ENCODE data around the gene A1CF.

The A1CF gene

DNA sequence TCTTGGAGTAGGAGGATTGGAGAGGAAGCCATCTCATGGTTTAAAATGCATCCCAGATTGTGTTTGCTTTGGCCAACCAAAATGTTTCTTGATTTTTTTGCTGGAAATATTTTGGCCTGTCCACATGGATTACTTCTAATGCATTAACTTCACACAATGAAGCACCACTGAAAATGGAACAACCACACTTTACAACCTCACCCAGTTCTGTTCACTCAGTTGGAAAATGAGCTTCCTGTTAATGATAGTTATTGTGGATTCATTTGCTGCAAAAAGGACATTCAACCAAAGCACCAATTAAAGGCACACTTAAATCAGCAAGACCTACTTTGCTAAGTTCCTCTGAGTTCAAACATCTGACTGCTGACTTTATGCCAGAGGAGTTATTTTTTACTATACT lies 11.3 kb upstream of the A1CF start:
- no peaks in the 10 kb centered on the region for H3K79me2 ChIP-seq (ENCODE audit: low read length)
- no peaks in the 10 kb centered on the region for H3K9me3 ChIP-seq (ENCODE audit: insufficient read depth, low read length)
- H3K36me3 ChIP-seq (replicated peaks; ENCODE audit: low read depth, low read length): no peaks in the 10 kb centered on the region
- H3K4me2 ChIP-seq (ENCODE audit: low read length): no peak overlapping the region
- H3K4me1 ChIP-seq (ENCODE audit: low read length): no peaks in the 10 kb centered on the region
- no peaks in the 10 kb centered on the region for H3K27me3 ChIP-seq (ENCODE audit: low read depth, low read length)
- H3K9ac ChIP-seq (ENCODE audit: low read length): no peak overlapping the region
- H3K4me3 ChIP-seq (ENCODE audit: low read length): no peak overlapping the region
- H2AFZ ChIP-seq (ENCODE audit: low read depth, low read length): no peak overlapping the region
- TF ChIP-seq EZH2phosphoT487 (IDR thresholded peaks at IDR 0.05; ENCODE audit: low read depth): no peak
- TF ChIP-seq, protein P1, sequence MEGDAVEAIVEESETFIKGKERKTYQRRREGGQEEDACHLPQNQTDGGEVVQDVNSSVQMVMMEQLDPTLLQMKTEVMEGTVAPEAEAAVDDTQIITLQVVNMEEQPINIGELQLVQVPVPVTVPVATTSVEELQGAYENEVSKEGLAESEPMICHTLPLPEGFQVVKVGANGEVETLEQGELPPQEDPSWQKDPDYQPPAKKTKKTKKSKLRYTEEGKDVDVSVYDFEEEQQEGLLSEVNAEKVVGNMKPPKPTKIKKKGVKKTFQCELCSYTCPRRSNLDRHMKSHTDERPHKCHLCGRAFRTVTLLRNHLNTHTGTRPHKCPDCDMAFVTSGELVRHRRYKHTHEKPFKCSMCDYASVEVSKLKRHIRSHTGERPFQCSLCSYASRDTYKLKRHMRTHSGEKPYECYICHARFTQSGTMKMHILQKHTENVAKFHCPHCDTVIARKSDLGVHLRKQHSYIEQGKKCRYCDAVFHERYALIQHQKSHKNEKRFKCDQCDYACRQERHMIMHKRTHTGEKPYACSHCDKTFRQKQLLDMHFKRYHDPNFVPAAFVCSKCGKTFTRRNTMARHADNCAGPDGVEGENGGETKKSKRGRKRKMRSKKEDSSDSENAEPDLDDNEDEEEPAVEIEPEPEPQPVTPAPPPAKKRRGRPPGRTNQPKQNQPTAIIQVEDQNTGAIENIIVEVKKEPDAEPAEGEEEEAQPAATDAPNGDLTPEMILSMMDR (IDR thresholded peaks at IDR 0.05; ENCODE audit: low read depth, low read length): no peak
- H4K20me1 ChIP-seq (ENCODE audit: insufficient read depth, low read length): no peaks in the 10 kb centered on the region
- no peak overlapping the region for H3K27ac ChIP-seq (ENCODE audit: low read length)

DNA sequence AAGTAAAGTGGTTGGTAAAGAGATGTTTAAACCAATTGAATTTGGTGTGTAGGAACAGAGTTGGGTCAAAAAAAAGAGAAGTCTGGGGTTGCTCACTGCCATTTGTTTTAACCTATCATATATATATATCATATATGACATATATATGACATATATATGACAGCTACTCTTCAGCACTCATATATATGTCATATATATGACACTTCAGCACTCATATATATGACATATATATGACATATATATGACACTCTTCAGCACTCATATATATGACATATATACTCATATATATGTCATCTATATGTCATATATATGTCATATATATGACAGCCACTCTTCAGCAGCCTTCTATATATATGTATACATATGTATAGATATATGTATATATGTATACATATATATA lies 8.9 kb upstream of the A1CF start:
- Histone ChIP-seq H3K27ac (ENCODE audit: low read length) (no peak overlapping the region), H3K4me3 (ENCODE audit: low read length) (no peak overlapping the region), H2AFZ (ENCODE audit: low read depth, low read length) (no peak overlapping the region), H4K20me1 (ENCODE audit: insufficient read depth, low read length) (no peaks in the 10 kb centered on the region), H3K9ac (ENCODE audit: low read length) (no peak overlapping the region), H3K36me3 (replicated peaks; ENCODE audit: low read depth, low read length) (no peaks in the 10 kb centered on the region), H3K79me2 (ENCODE audit: low read length) (no peaks in the 10 kb centered on the region), H3K4me1 (ENCODE audit: low read length) (no peaks in the 10 kb centered on the region), H3K27me3 (ENCODE audit: low read depth, low read length) (no peaks in the 10 kb centered on the region), H3K4me2 (ENCODE audit: low read length) (no peak overlapping the region), H3K9me3 (ENCODE audit: insufficient read depth, low read length) (no peaks in the 10 kb centered on the region)
- no peak for TF ChIP-seq EZH2phosphoT487 (IDR thresholded peaks at IDR 0.05; ENCODE audit: low read depth)
- TF ChIP-seq, protein P1 (IDR thresholded peaks at IDR 0.05; ENCODE audit: low read depth, low read length): no peak

DNA sequence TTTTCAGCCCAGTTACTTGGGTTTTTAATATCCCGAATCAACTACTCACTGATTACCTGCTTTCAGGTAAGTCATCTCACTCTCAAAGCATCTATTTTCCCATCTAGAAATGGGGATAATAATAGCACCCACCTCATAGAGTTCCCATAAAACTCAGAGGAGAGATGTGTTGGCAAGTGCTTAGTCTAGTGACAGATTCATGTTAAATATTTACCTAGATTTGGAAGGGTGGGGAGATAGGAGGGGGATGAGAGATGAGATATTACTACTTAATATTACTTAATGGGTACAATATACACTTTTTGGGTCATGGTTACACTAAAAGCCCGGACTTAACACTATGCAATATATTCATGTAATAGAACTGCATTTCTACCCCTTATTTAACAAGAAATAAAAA lies 7.0 kb upstream of the A1CF start:
- Histone ChIP-seq H3K27ac (ENCODE audit: low read length) (no peak overlapping the region), H2AFZ (ENCODE audit: low read depth, low read length) (no peak overlapping the region), H3K27me3 (ENCODE audit: low read depth, low read length) (no peaks in the 10 kb centered on the region), H3K4me2 (ENCODE audit: low read length) (no peak overlapping the region), H3K4me1 (ENCODE audit: low read length) (no peaks in the 10 kb centered on the region), H3K79me2 (ENCODE audit: low read length) (no peaks in the 10 kb centered on the region), H3K36me3 (replicated peaks; ENCODE audit: low read depth, low read length) (no peaks in the 10 kb centered on the region), H3K9me3 (ENCODE audit: insufficient read depth, low read length) (no peaks in the 10 kb centered on the region), H3K4me3 (ENCODE audit: low read length) (no peak overlapping the region), H3K9ac (ENCODE audit: low read length) (no peak overlapping the region), H4K20me1 (ENCODE audit: insufficient read depth, low read length) (no peaks in the 10 kb centered on the region)
- no peak for TF ChIP-seq EZH2phosphoT487 (IDR thresholded peaks at IDR 0.05; ENCODE audit: low read depth)
- TF ChIP-seq, protein P1 (IDR thresholded peaks at IDR 0.05; ENCODE audit: low read depth, low read length): no peak

DNA sequence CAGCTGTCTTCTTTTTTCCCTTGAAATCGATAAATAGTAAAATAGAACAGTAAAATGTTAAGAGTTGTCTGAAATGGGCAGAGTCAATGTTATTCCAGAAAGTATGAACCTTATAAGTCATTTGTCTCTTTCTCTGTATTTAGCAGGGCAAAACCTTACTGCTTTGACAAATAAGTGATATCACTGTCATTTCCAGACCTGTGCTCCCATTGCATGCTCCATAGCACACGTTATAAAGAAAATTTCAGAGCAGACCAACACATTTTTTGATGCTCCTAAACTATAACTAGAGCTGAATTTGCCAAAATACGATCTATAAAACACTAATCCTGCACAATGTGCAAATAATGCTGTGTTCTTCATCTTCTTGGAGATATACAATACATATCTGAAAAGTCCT lies 1.1 kb downstream of the A1CF start:
- H2AFZ ChIP-seq (ENCODE audit: low read depth, low read length): no peak overlapping the region
- no peaks in the 10 kb centered on the region for H3K9me3 ChIP-seq (ENCODE audit: insufficient read depth, low read length)
- H3K4me3 ChIP-seq (ENCODE audit: low read length): no peak overlapping the region
- no peaks in the 10 kb centered on the region for H3K79me2 ChIP-seq (ENCODE audit: low read length)
- H4K20me1 ChIP-seq (ENCODE audit: insufficient read depth, low read length): no peaks in the 10 kb centered on the region
- no peaks in the 10 kb centered on the region for H3K36me3 ChIP-seq (replicated peaks; ENCODE audit: low read depth, low read length)
- H3K4me1 ChIP-seq (ENCODE audit: low read length): no peaks in the 10 kb centered on the region
- TF ChIP-seq, protein P1 (IDR thresholded peaks at IDR 0.05; ENCODE audit: low read depth, low read length): no peak
- no peak for TF ChIP-seq EZH2phosphoT487 (IDR thresholded peaks at IDR 0.05; ENCODE audit: low read depth)
- H3K4me2 ChIP-seq (ENCODE audit: low read length): no peak overlapping the region
- no peak overlapping the region for H3K9ac ChIP-seq (ENCODE audit: low read length)
- H3K27me3 ChIP-seq (ENCODE audit: low read depth, low read length): peaks cover 5% of the 10 kb centered on the region; the same call in 1 of the 2 replicates
- no peak overlapping the region for H3K27ac ChIP-seq (ENCODE audit: low read length)
